Right lobe of liver (tissue), 6 donors: Measurements from ENCODE around the gene RANBP3L. TPM values are rescaled to one million over a fixed set of nuclear protein-coding genes. Genes with fewer than 3 reads are reported as not detected.

ENCODE experiments used
- ATAC-seq, 4 donors: fragments of 200-7000 bp; cut with Tn5 transposase; one replicate each; pipeline ENCODE4 v1.9.1; 2020; ENCODE audit warnings: mild to moderate bottlenecking in 4 of 4, moderate library complexity in 4 of 4
- DNase-seq, 3 donors: peaks; one replicate each; pipeline ENCODE4 v3.0.0-alpha.2; 2020
- H3K27ac ChIP-seq, 3 donors: fragments of 200-600 bp; one replicate each; pipeline ENCODE4 v1.8.0; 2022
- H3K27me3 ChIP-seq, 2 donors: fragments of 200-600 bp; one replicate each; pipeline ENCODE4 v1.8.0; 2022
- H3K36me3 ChIP-seq, 4 donors: fragments of 200-600 bp; sonication (generic) in 1 of 4; one replicate each; pipeline versions ENCODE4 v1.5.1 to v1.8.0; 2017 to 2022; ENCODE audit warnings: control low read depth in 1 of 4
- H3K4me1 ChIP-seq, 4 donors: fragments of 200-600 bp; sonication (generic) in 1 of 4; one replicate each; pipeline versions ENCODE4 v1.5.1 to v1.8.0; 2017 to 2022; ENCODE audit warnings: control low read depth in 1 of 4
- H3K4me3 ChIP-seq, 3 donors: fragments of 200-600 bp; one replicate each; pipeline ENCODE4 v1.8.0; 2022
- H3K9me3 ChIP-seq, 4 donors: fragments of 200-600 bp; sonication (generic) in 1 of 4; one replicate each; pipeline versions ENCODE4 v1.5.1 to v1.8.0; 2017 to 2022; ENCODE audit warnings: control low read depth in 1 of 4
- POLR2A ChIP-seq: fragments of 450-650 bp; IDR thresholded peaks from one replicate; pipeline ENCODE4 v1.6.1; 2017; ENCODE audit warnings: antibody characterized with exemption, mild to moderate bottlenecking
- WGBS: methylation state at CpG from one replicate; pipeline ENCODE4 v1.1.6; 2018; ENCODE audit warnings: low coverage, low lambda C conversion rate; ENCODE audit not compliant: insufficient coverage; ENCODE audit errors: missing lambda C conversion rate; 5-methylcytosine and 5-hydroxymethylcytosine counted together
- intact Hi-C, 2 donors: fragments of 100-400 bp; cut with DNase I; formaldehyde crosslinking; loops; one replicate each; pipeline versions ENCODE4 v1.11.2 to v1.14.1; 2022
- total RNA-seq, 6 experiments: library from RNA; depleted of rRNA in 2 of 6; stranded (reverse); fragments of >200 nt in 2 of 6; fragmentation: NEBNext Ultra II Directional in 3 of 6; extraction: Animal tissue kit (Norgen Biotek cat#: 25700) in 3 of 6; gene quantifications; one replicate each; pipeline versions ENCODE4 v1.1.0 to v1.2.4, GENCODE V29; 2016 to 2023
- TF ChIP-seq, protein P1 (sequence below), 4 donors: fragments of 200-600 bp in 3 of 4; fragments of 450-650 bp in 1 of 4; IDR thresholded peaks; one replicate each; pipeline versions ENCODE4 v1.5.1 to v1.8.0; 2016 to 2022; ENCODE audit warnings: antibody characterized with exemption in 4 of 4, mild to moderate bottlenecking in 2 of 4
- donor health status: DM: no; HTN: yes; CAD: no.
- donor health status: DM: no; HTN: no; CAD: no.
- donor health status: DM: no; HTN: no; CAD: no.
- donor health status: DM: no; HTN: yes; CAD: no.
- donor health status: DM: no; HTN: yes; CAD: no.

RANBP3L gene
- total RNA-seq, 6 experiments from 2014 or later: 0.22 to 5.0 (median 1.3) TPM

DNA sequence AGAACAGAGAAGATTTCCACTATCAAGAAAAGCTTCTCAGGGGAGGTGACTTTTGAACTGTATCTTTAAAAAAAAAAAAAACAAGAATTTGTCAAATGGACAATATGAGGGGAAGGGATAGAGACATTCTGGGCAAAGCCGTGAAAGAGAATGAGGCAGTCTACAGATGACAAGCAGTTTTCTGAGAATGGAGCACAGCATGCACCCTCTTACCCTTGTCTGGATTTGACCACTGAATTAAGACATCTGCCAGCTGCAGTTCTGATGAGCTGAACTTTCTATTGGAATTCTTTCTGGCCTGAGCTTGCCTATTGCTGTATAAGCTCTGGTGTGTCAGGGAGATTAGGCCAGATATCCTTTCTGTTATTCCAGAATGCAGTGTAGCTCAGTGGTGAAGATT is 10.3 kb upstream of the RANBP3L start:
- WGBS: 77% methylated on average over 1 of the region's 1 CpG

DNA sequence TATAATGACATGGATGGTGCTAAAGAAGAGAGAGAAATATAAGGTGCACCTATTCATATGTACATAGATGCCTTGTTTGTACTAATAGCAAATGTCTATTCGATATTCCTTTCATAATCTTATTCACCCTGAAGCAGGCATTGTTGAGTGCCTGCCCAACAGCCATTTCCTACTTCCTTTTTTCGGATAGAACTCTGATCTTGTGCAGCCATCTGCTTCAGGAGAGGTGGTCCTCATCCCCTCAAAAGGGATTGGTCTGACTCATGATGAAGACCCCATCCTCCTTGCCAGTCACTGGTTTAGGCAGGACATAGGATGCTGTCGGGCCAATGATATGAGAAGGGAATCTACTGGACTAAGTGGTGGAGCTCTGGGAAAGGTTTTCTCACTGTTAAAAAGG is 8.4 kb upstream of the RANBP3L start:
- no peak for TF ChIP-seq POLR2A
- Histone ChIP-seq H3K27ac (no peak overlapping the region), H3K36me3 (no peaks in the 10 kb centered on the region), H3K27me3 (no peaks in the 10 kb centered on the region), H3K4me1 (peaks cover 0 to 10% (median 4%) of the 10 kb centered on the region in 4 donors), H3K4me3 (no peak overlapping the region), H3K9me3 (no peaks in the 10 kb centered on the region)
- intact Hi-C loops: no loop called here
- ATAC-seq: no peak
- WGBS: 67% methylated on average over 3 of the region's 3 CpGs
- no peak for DNase-seq

More for the DNA sequence above, 10.3 kb upstream of the RANBP3L start:
- Histone ChIP-seq H3K4me3 (no peak overlapping the region), H3K27ac (no peak overlapping the region), H3K4me1 (no peaks in the 10 kb centered on the region), H3K36me3 (no peaks in the 10 kb centered on the region), H3K9me3 (no peaks in the 10 kb centered on the region), H3K27me3 (no peaks in the 10 kb centered on the region)
- DNase-seq (no peak), ATAC-seq (no peak)
- intact Hi-C loops: no loop called here
- TF ChIP-seq POLR2A: no peak
- TF ChIP-seq, protein P1, sequence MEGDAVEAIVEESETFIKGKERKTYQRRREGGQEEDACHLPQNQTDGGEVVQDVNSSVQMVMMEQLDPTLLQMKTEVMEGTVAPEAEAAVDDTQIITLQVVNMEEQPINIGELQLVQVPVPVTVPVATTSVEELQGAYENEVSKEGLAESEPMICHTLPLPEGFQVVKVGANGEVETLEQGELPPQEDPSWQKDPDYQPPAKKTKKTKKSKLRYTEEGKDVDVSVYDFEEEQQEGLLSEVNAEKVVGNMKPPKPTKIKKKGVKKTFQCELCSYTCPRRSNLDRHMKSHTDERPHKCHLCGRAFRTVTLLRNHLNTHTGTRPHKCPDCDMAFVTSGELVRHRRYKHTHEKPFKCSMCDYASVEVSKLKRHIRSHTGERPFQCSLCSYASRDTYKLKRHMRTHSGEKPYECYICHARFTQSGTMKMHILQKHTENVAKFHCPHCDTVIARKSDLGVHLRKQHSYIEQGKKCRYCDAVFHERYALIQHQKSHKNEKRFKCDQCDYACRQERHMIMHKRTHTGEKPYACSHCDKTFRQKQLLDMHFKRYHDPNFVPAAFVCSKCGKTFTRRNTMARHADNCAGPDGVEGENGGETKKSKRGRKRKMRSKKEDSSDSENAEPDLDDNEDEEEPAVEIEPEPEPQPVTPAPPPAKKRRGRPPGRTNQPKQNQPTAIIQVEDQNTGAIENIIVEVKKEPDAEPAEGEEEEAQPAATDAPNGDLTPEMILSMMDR (IDR thresholded peaks at IDR 0.05): no peak

DNA sequence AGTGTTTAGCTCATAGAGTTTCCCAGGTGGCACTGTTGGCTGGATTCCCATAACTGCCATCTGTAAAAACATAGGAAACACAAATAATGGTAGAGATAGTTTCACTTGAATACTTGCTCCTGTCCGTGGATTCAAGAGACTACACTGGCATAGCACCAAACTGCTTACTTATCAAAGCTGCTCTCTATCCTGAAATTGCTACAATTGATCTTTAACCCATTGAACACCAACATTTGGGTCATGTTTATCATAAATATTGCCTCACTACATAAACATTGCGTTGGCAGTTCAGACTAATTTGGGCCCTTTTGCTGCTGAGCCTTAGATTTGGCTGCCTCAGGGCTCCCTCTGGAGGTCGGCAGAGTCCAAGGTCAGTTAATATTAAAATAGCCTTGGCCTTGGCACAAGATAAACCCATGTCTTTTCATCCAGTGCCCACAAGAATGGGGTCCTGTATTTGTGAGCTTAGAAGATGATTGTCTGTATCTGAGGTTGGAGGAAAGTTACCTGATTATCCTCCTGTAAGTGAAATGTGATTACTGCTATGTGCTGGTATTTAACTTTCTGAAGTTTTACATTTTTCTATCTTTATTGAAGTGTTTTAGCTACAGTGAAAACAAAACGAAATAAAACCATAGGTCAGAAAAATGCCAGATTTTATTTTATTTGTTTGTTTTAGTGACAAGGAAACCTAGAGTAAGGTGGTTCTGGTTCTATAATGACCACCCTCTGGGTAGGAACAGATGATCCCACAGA is 4.0 kb upstream of the RANBP3L start:
- WGBS: 8% methylated on average over 4 of the region's 4 CpGs
- ATAC-seq (peak; percentile 82 to 86 (median 84)), DNase-seq (peak; percentile 61 to 78 (median 70))
- Histone ChIP-seq H3K4me1 (peaks cover 0 to 37% (median 6%) of the 10 kb centered on the region in 4 donors), H3K36me3 (no peaks in the 10 kb centered on the region), H3K9me3 (no peaks in the 10 kb centered on the region), H3K4me3 (no peak overlapping the region), H3K27ac (peak overlapping the region in 2 of 3 donors; percentile 60 to 73), H3K27me3 (no peaks in the 10 kb centered on the region)
- intact Hi-C loops: no loop called here
- TF ChIP-seq, protein P1 (IDR thresholded peaks at IDR 0.05): peak; percentile 57 to 76 (median 68)
- TF ChIP-seq POLR2A: no peak

DNA sequence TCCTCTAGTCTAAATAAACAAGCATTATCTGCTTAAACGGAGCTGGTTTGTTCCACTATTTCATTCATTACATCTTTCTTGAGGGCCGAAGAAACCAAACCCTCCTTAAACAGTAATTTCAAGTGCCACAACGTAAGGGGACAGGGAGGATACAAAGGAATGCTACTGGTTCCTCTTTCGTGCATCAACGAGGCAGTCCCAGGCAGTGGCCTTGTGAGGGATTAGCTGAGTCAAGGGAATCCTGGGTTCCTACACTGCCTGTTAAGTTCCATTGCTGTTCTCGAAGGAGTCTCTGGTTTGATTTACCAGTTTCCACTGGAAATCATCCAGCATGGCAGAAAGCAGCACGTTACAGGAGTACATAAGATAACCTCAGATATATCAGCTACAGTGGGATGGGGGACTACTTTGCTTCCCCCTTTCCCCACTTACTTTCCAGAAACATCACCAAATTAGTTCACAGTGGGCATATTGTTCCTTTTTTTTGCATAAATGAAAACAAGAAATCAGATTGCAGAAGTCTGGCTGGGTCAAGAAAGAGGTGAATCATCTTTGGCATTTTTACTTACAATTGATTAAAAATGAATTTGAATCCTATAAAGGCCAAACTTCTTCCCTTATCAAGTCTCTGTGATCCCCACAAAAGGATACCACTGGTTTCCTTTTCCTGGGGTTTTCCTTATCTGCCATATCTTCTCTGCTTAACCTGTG is 2.5 kb upstream of the RANBP3L start:
- WGBS: 65% methylated on average over 7 of the region's 7 CpGs
- H3K9me3 ChIP-seq: no peaks in the 10 kb centered on the region
- H3K4me3 ChIP-seq: no peak overlapping the region
- no peak for ATAC-seq
- no peaks in the 10 kb centered on the region for H3K36me3 ChIP-seq
- peaks cover 0 to 47% (median 6%) of the 10 kb centered on the region in 4 donors for H3K4me1 ChIP-seq
- H3K27me3 ChIP-seq: no peaks in the 10 kb centered on the region
- H3K27ac ChIP-seq: peak overlapping the region in 1 of 3 donors; percentile 60
- no peak for TF ChIP-seq POLR2A
- TF ChIP-seq, protein P1 (IDR thresholded peaks at IDR 0.05): no peak
- intact Hi-C loops: loop anchor here in 1 of 2 donors (5.0 kb wide), 1 partner anchor 62 kb away; the partner anchor contains the start of gene NADK2
- DNase-seq: no peak
